Measurements from ENCODE around the gene ATP9B. TPM values are rescaled to one million over a fixed set of nuclear protein-coding genes. Genes with fewer than 3 reads are reported as not detected.
A peak's percentile ranks its signal among the peaks of the same experiment; 100 is the strongest.

Gene ATP9B
- total RNA-seq, 1 experiment from 2014 or later: 8.6 TPM

DNA sequence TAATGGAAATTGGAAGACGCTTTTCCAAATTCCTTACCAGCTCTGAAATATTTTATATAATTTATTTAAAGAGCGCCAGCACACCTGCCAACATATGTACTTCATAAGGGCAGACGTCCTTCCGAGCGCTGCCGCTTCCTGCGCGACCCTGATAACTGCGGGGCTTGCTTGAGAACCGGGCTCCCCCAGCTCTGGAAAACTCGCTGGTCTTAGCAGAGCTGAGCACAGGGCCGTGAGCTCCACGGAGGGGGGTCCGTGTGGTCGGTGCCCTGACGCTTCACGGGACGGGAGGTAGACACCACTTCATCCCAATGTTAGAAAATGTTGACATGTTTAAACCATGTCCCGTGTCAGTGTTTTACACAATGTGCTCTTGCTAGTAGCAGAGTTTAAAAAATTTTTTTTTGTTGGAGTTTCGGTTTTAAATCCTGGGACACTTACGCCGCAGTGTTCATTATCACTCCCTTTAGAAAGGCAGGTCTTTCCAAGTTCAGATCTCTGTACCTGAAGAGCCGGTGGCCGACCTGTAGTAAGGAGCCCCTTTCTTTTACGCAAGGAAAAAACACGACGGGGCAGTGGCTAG is 328.1 kb downstream of the ATP9B start:
- no peaks in the 10 kb centered on the region for H3K9me3 ChIP-seq (ENCODE audit: insufficient read depth, low read depth)
- CTCF ChIA-PET: no interaction called here
- no TSS peak for BruUV-seq (replicated peaks)
- intact Hi-C loops (cut with micrococcal nuclease; ENCODE audit: unreplicated experiment): no loop called here
- POLR2A ChIA-PET (ENCODE audit: unreplicated experiment): no interaction called here
- H3K27ac ChIP-seq: no peak overlapping the region
- H3F3A ChIP-seq (ENCODE audit: insufficient read depth, low read depth): 0 out of 2 replicates have a peak, but pooled peaks cover 9% of the 10 kb centered on the region
- H3K27me3 ChIP-seq (ENCODE audit: insufficient read depth, low read depth): 0 out of 2 replicates have a peak, but pooled peaks cover 4% of the 10 kb centered on the region
- no peaks in the 10 kb centered on the region for H3K4me1 ChIP-seq (replicated peaks; ENCODE audit: insufficient read depth)
- H2AFZ ChIP-seq: no peak overlapping the region
- no peak for TF ChIP-seq EZH2 (IDR thresholded peaks at IDR 0.05; ENCODE audit: low read depth)
- TF ChIP-seq, protein P1, sequence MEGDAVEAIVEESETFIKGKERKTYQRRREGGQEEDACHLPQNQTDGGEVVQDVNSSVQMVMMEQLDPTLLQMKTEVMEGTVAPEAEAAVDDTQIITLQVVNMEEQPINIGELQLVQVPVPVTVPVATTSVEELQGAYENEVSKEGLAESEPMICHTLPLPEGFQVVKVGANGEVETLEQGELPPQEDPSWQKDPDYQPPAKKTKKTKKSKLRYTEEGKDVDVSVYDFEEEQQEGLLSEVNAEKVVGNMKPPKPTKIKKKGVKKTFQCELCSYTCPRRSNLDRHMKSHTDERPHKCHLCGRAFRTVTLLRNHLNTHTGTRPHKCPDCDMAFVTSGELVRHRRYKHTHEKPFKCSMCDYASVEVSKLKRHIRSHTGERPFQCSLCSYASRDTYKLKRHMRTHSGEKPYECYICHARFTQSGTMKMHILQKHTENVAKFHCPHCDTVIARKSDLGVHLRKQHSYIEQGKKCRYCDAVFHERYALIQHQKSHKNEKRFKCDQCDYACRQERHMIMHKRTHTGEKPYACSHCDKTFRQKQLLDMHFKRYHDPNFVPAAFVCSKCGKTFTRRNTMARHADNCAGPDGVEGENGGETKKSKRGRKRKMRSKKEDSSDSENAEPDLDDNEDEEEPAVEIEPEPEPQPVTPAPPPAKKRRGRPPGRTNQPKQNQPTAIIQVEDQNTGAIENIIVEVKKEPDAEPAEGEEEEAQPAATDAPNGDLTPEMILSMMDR (conservative IDR thresholded peaks at IDR 0.05): no peak
- no peaks in the 10 kb centered on the region for H3K9me2 ChIP-seq (ENCODE audit: insufficient read depth)
- H3K4me3 ChIP-seq: no peak overlapping the region
- H3K79me2 ChIP-seq (ENCODE audit: low read depth): no peaks in the 10 kb centered on the region
- no peaks in the 10 kb centered on the region for H4K20me1 ChIP-seq (ENCODE audit: insufficient read depth)
- no peak for DNase-seq
- no peaks in the 10 kb centered on the region for H3K36me3 ChIP-seq (ENCODE audit: low read depth)
- no peak overlapping the region for H3K4me2 ChIP-seq

DNA sequence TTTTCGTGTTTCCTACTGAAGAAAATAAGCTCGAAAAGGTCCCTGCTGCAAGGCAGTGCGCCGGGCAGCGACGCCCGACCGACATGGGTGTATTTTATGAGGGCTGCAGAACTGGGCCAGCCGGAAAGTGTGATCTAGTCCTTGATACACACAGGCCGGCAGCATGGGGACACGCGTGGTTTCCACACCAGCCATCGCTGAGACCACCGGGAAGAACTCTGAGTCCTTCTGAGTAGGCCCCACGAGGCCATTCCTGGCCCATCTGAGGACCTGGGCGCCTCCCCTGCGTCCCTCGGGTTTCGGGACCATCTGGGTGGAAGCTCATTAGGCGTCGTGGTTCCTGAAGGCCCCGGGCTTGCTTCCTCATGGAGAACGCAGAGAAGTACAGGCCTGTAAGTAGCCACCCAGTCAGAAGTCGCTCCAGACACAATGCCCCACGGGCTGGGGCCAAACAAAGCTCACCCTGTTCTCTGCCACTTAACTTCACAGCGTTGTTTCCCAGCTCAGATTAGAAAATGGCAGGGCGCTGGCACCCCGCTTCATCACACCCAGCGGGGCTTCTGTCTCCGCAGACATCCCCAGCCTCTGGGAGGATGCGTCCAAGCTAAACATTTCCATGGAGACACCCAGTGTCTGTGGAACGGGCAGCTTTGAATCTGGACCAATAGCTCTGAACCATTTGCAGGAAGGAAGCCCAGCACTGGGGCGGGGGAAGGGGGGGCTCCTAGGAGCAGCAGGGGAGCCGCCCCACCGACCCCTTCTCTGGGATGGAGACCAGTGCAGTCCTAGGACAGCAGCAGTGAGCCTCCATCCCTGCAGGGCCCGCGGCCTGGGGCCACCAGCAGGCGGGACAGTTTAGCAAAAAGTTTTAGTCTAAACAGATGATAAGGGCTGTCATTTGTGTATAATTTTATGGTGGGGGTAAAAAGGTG is 328.9 kb downstream of the ATP9B start:
- no peaks in the 10 kb centered on the region for H4K20me1 ChIP-seq (ENCODE audit: insufficient read depth)
- no peak overlapping the region for H3K4me2 ChIP-seq
- no peak overlapping the region for H2AFZ ChIP-seq
- H3K27me3 ChIP-seq (ENCODE audit: insufficient read depth, low read depth): no peaks in the 10 kb centered on the region
- intact Hi-C loops (cut with micrococcal nuclease; ENCODE audit: unreplicated experiment): no loop called here
- no peaks in the 10 kb centered on the region for H3K36me3 ChIP-seq (ENCODE audit: low read depth)
- H3K9me2 ChIP-seq (ENCODE audit: insufficient read depth): no peaks in the 10 kb centered on the region
- no peaks in the 10 kb centered on the region for H3K79me2 ChIP-seq (ENCODE audit: low read depth)
- no peak for DNase-seq
- H3F3A ChIP-seq (ENCODE audit: insufficient read depth, low read depth): 0 out of 2 replicates have a peak, but pooled peaks cover 9% of the 10 kb centered on the region
- H3K4me3 ChIP-seq: no peak overlapping the region
- BruUV-seq (replicated peaks): no TSS peak
- TF ChIP-seq, protein P1 (conservative IDR thresholded peaks at IDR 0.05): no peak
- no peak for TF ChIP-seq EZH2 (IDR thresholded peaks at IDR 0.05; ENCODE audit: low read depth)
- ChIA-PET CTCF (no interaction called here), POLR2A (ENCODE audit: unreplicated experiment) (no interaction called here)
- no peak overlapping the region for H3K27ac ChIP-seq
- 0 out of 2 replicates have a peak, but pooled peaks cover under 1% of the 10 kb centered on the region for H3K4me1 ChIP-seq (replicated peaks; ENCODE audit: insufficient read depth)
- H3K9me3 ChIP-seq (ENCODE audit: insufficient read depth, low read depth): no peaks in the 10 kb centered on the region

DNA sequence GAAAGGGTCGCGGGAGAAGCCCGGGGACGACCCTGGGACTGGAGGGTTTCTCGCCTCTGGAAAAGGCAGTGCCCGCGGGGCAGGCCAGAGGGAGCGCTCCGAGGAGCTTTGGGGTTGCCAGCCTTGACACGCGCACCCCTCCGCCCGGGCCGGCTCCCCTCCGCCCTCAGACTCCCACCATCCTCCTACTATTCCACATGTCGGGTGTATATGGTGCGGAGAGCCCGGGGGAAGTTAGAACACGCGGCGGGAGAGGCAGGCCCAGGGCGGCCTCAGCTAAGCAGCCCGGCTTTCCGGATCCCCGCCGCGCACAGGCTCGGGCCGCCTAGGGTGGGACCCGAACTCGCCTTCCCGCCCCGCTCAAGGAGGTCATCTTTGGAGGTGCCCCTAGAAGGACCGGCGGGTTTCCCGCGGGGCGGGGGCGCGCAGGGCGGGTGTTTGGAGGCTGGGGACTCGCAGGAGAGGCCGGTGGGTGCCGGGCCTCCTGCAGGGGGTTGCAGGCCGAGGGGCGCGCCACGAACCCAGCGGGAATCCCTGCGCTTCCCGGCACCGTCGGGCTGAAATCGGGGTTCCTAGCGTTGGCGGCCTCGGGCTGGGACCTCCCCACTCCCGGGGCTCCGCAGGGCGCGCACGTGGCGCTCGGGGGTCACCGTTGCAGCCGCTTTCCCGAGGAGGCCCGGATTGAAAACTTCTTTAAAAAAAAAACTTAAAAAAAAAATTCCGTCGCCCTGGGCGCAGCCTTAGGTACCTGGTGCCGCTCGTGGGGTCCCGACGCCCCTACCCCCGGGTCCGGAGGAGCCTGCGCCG is 330.3 kb downstream of the ATP9B start:
- Histone ChIP-seq H3K27ac (no peak overlapping the region), H3K27me3 (ENCODE audit: insufficient read depth, low read depth) (no peaks in the 10 kb centered on the region), H3K36me3 (ENCODE audit: low read depth) (no peaks in the 10 kb centered on the region), H4K20me1 (ENCODE audit: insufficient read depth) (no peaks in the 10 kb centered on the region), H2AFZ (no peak overlapping the region), H3K9me3 (ENCODE audit: insufficient read depth, low read depth) (no peaks in the 10 kb centered on the region), H3F3A (ENCODE audit: insufficient read depth, low read depth) (0 out of 2 replicates have a peak, but pooled peaks cover 9% of the 10 kb centered on the region), H3K79me2 (ENCODE audit: low read depth) (no peaks in the 10 kb centered on the region), H3K4me1 (replicated peaks; ENCODE audit: insufficient read depth) (peaks cover 10% of the 10 kb centered on the region), H3K4me3 (peak overlapping the region; percentile 36; the same call in 1 of the 2 replicates), H3K4me2 (peak overlapping the region; percentile 65; the same call in 1 of the 2 replicates), H3K9me2 (ENCODE audit: insufficient read depth) (no peaks in the 10 kb centered on the region)
- DNase-seq: no peak
- TF ChIP-seq, protein P1 (conservative IDR thresholded peaks at IDR 0.05): no peak
- no peak for TF ChIP-seq EZH2 (IDR thresholded peaks at IDR 0.05; ENCODE audit: low read depth)
- BruUV-seq (replicated peaks): no TSS peak
- ChIA-PET CTCF (no interaction called here), POLR2A (ENCODE audit: unreplicated experiment) (no interaction called here)
- intact Hi-C loops (cut with micrococcal nuclease; ENCODE audit: unreplicated experiment): no loop called here

Measured in PC-9 (cell line).